GM18505 (cell line): ENCODE data around the gene IQCE.

ENCODE experiments used
- ATAC-seq: cut with Tn5 transposase; IDR thresholded peaks from one replicate; pipeline ENCODE4 v1.9.1; 2021; ENCODE audit not compliant: unreplicated experiment
- POLR2A ChIP-seq: IDR thresholded peaks from 4 replicates; pipeline ENCODE4 v1.6.1; 2011; ENCODE audit warnings: borderline replicate concordance; ENCODE audit not compliant: insufficient read depth, insufficient read length; ENCODE audit errors: extremely low read depth

Gene IQCE

DNA sequence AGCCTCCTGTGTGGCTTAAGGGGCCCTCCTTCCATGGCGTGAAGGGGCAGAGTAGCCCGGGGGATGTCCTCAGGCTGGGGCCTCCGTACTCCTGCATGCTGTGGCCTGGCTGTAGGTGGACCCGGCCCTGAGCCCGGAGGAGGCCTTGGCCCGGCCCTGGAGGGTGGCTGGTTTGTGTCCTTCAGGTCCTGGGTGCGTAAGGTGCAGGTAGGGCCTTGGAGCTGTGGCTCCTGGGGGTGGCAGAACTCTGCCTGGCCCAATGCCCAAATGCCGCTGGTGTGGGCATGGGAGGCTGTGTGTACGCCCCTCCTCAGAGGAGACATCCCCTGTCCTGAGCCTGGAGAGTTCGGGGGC is 102.3 kb downstream of the IQCE start:
- no peak for ATAC-seq
- no peak for TF ChIP-seq POLR2A

DNA sequence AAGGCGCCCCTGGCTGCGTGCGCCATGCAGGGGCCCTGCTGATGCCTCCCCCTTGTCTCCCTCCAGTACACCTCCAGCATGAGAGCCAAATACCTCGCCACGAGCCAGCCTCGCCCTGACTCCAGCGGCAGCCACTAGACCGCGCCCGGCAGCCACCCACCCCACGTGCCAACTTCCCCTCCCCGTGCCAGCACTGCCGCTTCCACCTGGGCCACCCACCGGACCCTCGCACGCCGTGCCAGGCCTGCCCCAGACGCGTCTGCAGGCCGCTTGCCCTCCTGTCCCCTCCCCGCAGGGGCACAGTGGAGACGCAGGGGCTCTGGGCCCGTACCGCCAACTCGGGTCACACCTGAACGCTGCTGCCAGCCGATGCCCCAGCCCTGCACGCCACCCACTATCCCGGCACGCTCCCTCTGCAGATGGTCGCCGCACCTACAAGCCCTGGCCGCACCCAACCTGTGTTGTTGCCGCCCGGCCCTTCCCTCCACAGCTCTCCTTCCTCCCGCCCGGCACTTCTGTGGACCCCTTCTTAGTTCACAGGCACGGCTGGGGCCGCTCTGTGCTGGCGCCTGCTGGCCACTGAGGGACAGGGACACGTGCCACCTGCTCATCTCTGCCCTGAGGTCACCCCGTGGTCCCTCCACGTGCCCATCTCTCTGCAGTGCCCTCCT is 103.0 kb downstream of the IQCE start:
- no peak for ATAC-seq
- TF ChIP-seq POLR2A: no peak

DNA sequence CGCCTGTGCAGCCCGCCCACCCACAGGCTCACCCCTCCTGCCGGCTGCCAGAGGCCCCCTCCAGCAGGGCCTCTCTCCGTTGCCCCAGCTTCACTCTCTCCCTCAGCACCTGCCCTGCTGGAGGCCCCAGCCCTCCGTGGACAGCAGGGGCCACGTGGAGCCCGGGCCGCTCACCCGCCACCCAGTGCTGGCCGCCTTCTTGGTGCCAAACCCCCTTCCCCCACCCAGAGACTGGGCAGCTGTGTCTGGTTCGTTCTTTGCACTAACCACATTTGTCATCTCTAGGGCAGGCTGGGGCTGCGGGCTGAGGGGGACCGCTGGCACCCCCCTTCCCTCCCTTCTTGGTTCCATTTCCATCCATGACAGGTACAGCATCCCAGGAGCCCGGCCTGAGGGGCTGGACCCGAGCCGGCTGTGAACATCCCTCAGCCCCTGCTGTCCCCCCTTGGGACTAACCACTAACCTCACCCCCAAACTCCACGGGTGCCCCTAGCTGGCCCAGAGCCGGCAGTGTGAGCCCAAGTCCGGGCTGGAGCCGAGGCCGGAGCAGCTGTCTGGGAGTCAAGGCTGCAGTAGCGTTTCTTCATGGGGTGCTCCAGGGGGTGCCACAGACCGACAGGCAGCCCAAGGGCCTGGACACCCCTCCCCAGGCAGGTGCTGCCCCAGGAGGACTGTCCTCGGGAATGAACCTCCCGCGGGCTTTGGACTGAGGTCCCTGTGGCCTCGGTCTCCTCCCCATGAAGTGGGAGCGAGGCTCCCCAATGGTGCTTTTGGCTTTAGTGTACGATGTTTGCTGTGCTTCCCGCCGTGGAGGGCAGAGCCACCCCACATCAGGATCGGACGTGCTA is 103.7 kb downstream of the IQCE start:
- no peak for ATAC-seq
- no peak for TF ChIP-seq POLR2A

GRCh38 chr7:2663121-2663886 is 104.5 kb downstream of the IQCE start:
- TF ChIP-seq POLR2A: no peak
- no peak for ATAC-seq

GRCh38 chr7:2663960-2664359 is 105.2 kb downstream of the IQCE start:
- TF ChIP-seq POLR2A: no peak
- ATAC-seq: no peak
